GM21367 (cell line): ENCODE data around the gene PPP1R14B.

ENCODE experiments used
- ATAC-seq: cut with Tn5 transposase; IDR thresholded peaks from one replicate; pipeline ENCODE4 v1.9.1; 2021; ENCODE audit not compliant: unreplicated experiment

Gene PPP1R14B

GRCh38 chr11:64211181-64211872 is 35.4 kb downstream of the PPP1R14B start:
- ATAC-seq: no peak

GRCh38 chr11:64210301-64211020 is 36.3 kb downstream of the PPP1R14B start:
- ATAC-seq: no peak

GRCh38 chr11:64209563-64209843 is 37.2 kb downstream of the PPP1R14B start:
- ATAC-seq: no peak

DNA sequence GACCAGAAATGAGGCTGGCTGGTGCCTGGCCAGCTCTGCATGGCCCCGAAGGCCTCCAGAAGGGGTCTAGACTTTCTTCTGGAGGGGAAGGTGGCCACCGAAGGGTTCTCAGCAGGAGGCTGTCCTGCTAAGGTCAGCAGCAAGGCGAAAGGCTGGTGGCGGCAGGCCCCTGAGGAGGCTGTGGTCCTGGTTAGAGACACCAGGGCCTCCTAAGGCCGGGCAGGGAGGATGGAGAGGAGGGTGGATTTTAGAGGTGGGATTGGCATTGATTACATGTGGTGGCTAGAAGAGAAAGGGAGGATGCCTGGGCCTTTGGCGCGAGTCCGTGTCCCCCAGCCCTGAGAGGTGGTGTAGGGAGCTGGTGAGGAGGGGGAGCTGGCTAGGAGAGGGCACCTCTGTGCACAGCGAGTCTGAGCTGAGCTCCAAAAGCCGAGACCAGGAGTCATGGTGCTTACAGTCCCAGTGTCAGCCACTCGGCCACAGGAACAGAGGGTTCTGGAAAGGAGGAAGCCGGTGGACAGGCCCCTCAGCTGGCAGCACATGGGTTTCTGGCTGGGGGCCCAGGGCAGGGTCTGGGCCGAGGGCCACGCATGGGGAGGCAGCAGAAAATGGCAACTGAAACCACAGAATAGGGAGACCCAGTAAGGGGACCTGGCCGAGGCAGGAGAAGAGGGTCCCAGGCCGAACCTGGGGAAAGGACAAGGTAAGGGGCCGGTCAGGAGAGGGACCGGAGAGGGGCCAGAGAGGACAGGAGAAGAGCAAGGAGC is 37.8 kb downstream of the PPP1R14B start:
- no peak for ATAC-seq

- no peak for ATAC-seq
Measured at GRCh38 chr11:64208086-64208795, 38.5 kb downstream of the PPP1R14B start.

GRCh38 chr11:64207256-64208085 is 39.3 kb downstream of the PPP1R14B start:
- peak; percentile 41 for ATAC-seq

DNA sequence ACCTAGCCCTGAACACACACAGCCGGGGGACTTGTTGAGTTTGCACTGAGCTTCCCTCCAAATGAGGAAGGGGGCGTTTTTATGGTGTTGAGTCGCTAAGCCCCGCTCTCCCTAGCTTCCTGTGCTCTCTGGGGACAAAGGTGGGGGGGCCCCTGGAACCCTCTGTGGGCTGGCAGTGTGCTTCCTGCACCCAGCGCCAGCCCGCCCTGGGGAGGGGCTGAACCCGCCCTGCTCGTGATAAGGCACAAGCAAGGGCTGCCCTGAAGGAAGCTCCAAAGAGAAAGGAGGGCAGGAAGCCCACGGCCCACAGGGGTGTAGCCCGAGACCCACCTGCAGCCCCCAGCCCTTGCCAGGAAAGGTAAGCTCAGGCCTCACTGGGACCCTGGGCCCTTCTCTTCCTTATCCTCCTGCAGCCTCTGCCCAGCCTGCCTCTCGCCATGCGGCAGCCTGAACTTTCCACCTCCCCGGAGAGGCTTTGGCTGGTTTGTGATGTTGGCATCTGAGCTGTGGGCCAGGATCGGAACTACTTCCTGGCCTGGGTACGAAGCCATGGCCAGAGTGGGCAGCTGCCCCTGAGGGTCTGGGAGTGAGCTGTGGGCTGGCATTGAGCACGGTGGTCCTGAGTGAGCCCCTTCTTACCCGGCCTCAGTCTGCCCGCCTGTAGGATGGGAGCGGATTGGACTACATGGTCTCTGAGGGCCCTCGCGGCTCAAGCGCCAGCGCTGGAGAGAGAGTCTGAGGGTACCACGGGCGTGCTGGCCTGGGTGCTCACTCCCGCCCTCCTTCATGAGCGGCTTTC is 40.1 kb downstream of the PPP1R14B start, which contains the start of gene FERMT3:
Gene FERMT3 (plus strand): TSS at position 265 of the 799 bp plus-strand sequence. CDS start 644 bp downstream, outside the sequence.
- ATAC-seq: peak; percentile 11

GRCh38 chr11:64204464-64204989 is 42.2 kb downstream of the PPP1R14B start:
- no peak for ATAC-seq

DNA sequence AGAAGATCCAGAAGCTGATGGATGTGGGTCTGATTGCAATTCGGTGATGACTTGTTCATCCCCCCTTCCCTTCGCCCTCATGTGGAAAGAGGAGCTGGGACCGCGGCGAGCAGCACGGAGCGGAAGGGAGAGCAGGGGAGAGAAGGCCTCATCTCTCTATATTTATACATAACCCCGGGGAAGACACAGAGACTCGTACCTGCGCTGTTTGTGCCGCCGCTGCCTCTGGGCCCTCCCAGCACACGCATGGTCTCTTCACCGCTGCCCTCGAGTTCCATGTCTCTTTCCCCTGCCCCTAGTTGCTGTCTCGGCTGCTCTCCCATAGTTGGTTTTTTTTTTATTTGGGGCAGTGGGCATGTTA is 42.7 kb downstream of the PPP1R14B start:
- ATAC-seq: no peak

- no peak for ATAC-seq
Measured at GRCh38 chr11:64203421-64204079, 43.2 kb downstream of the PPP1R14B start.

DNA sequence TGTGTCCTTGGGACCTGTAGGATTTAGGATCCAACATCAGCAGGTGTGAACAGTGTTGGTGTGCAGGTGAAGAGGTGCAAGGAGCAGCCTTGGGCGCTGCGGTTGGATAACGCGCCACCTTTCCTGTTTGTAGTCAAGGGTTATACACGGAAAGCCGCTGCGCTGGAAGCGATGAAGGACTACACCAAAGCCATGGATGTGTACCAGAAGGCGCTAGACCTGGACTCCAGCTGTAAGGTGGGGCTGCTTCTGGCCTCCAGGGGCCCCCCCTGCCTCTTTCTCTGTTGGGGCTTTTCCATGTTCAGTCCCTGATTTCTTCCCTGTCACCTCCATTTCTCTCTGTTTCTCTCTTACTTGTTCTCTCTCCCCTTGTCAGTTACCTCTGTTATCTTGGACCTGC is 43.8 kb downstream of the PPP1R14B start:
- ATAC-seq: no peak

- ATAC-seq: no peak
Measured at GRCh38 chr11:64201543-64201942, 45.2 kb downstream of the PPP1R14B start.

DNA sequence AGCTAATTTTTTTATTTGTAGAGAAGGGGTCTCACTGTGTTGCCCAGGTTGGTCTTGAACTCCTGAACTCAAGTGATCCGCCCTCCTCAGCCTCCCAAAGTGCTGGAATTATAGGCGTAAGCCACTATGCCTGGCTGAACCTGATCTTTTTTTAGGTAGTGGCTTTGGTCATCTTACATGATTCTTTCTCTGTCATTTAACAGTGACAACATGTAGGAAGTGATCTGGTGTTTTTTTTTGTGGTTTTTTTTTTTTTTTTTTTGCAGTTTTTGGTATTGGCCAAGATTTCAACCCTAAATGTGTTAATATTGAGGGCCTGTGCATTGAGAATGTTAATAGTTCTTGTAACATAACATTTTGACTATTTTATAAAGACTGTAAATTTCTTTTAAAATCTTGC is 48.2 kb downstream of the PPP1R14B start:
- no peak for ATAC-seq

- ATAC-seq: no peak
Measured at GRCh38 chr11:64196626-64197025, 50.1 kb downstream of the PPP1R14B start.
